H1 (cell line): ENCODE results near the gene PINK1. TPM values are rescaled to one million over a fixed set of nuclear protein-coding genes. Genes with fewer than 3 reads are reported as not detected.

Experiments used
- CTCF ChIA-PET: fragments of 300-600 bp; sonication (Branson Sonifier 250); formaldehyde crosslinking; loops from one replicate; lab custom pipeline; 2021; ENCODE audit not compliant: partially characterized antibody; lab: Charles Lee
- POLR2A ChIA-PET: fragments of 300-600 bp; sonication (Branson Sonifier 250); formaldehyde crosslinking; loops from one replicate; lab custom pipeline; 2021; ENCODE audit warnings: inconsistent platforms; ENCODE audit not compliant: partially characterized antibody; lab: Charles Lee
- DNase-seq, 2 experiments: peaks; one replicate each; pipeline versions ENCODE4 v3.0.0 to v3.0.0-alpha.2; 2010 to 2022; ENCODE audit warnings: low spot score in 2 of 2, low read depth in 1 of 2, mixed read lengths in 1 of 2
- FAIRE-seq: peaks from 2 replicates; lab custom pipeline; 2011; peaks lifted over from hg19 to GRCh38; lab: Jason Lieb, UNC
- H2AFZ ChIP-seq: 2 replicates; pipeline ENCODE4 v1.8.1; 2012; ENCODE audit warnings: low read length, inconsistent platforms
- H2AK5ac ChIP-seq: 2 replicates; pipeline ENCODE4 v1.6.1; 2013; ENCODE audit warnings: low read depth, low read length
- H2BK120ac ChIP-seq: replicated peaks from 2 replicates; pipeline ENCODE3; 2013; ENCODE audit warnings: low read depth, low read length, inconsistent platforms
- H2BK12ac ChIP-seq: 2 replicates; pipeline ENCODE4 v1.6.1; 2013; ENCODE audit warnings: low read depth, low read length
- H2BK15ac ChIP-seq: 2 replicates; pipeline ENCODE4 v1.6.1; 2013; ENCODE audit warnings: low read length
- H2BK20ac ChIP-seq: 2 replicates; pipeline ENCODE4 v1.6.1; 2013; ENCODE audit warnings: low read length
- H2BK5ac ChIP-seq: 2 replicates; pipeline ENCODE4 v1.6.1; 2013; ENCODE audit warnings: low read depth, low read length
- H3K14ac ChIP-seq: 2 replicates; pipeline ENCODE4 v1.6.1; 2013; ENCODE audit warnings: inconsistent platforms; ENCODE audit not compliant: insufficient read length
- H3K18ac ChIP-seq: 2 replicates; pipeline ENCODE4 v1.6.1; 2013; ENCODE audit warnings: low read length; ENCODE audit errors: extremely low read depth
- H3K23ac ChIP-seq: 2 replicates; pipeline ENCODE4 v1.6.1; 2013; ENCODE audit warnings: inconsistent platforms; ENCODE audit not compliant: insufficient read length
- H3K23me2 ChIP-seq: 2 replicates; pipeline ENCODE4 v1.6.1; 2013; ENCODE audit warnings: low read depth, low read length
- H3K27ac ChIP-seq: 2 replicates; pipeline ENCODE4 v1.6.1; 2011; ENCODE audit warnings: low read depth, low read length, inconsistent platforms
- H3K27me3 ChIP-seq, 4 experiments: replicated peaks in 1 of 4; 1 replicate in 1 of 4; 2 replicates in 3 of 4; pipeline versions ENCODE4 v1.6.1 to v1.8.1; 2011 to 2013; ENCODE audit warnings: low read length in 3 of 4, mild to moderate bottlenecking in 3 of 4, inconsistent platforms in 2 of 4, mixed read lengths in 2 of 4, moderate library complexity in 1 of 4; ENCODE audit not compliant: control insufficient read depth in 3 of 4, insufficient read depth in 3 of 4; ENCODE audit errors: extremely low read depth in 1 of 4
- H3K36me3 ChIP-seq, 4 experiments: 2 replicates each; pipeline versions ENCODE4 v1.6.1 to v1.8.1; 2011 to 2013; ENCODE audit warnings: mild to moderate bottlenecking in 4 of 4, low read length in 3 of 4, moderate library complexity in 2 of 4, control low read depth in 1 of 4, inconsistent platforms in 1 of 4; ENCODE audit not compliant: insufficient read depth in 4 of 4, control insufficient read depth in 2 of 4
- H3K4ac ChIP-seq: replicated peaks from 2 replicates; pipeline ENCODE3; 2013; ENCODE audit warnings: low read length, low read depth, mixed read lengths, inconsistent platforms; ENCODE audit not compliant: insufficient read length
- H3K4me1 ChIP-seq, 4 experiments: replicated peaks in 1 of 4; 1 replicate in 1 of 4; 2 replicates in 3 of 4; pipeline versions ENCODE4 v1.6.1 to v1.8.1; 2011 to 2013; ENCODE audit warnings: low read length in 3 of 4, inconsistent platforms in 2 of 4, mixed read lengths in 1 of 4; ENCODE audit not compliant: insufficient read depth in 4 of 4, control insufficient read depth in 3 of 4
- H3K4me2 ChIP-seq, 2 experiments: 2 replicates each; pipeline versions ENCODE4 v1.6.1 to v1.8.1; 2011 to 2013; ENCODE audit warnings: low read depth in 2 of 2, low read length in 2 of 2, control low read depth in 1 of 2, inconsistent platforms in 1 of 2, mild to moderate bottlenecking in 1 of 2; ENCODE audit not compliant: insufficient read depth in 1 of 2
- H3K4me3 ChIP-seq, 4 experiments: fragments of 200-600, 300-600 bp in 1 of 4; sonication (generic), shearing (Covaris generic), sonication (Bioruptor Twin) in 1 of 4; 2 replicates each; pipeline versions ENCODE4 v1.5.1 to v1.8.1; 2011 to 2016; ENCODE audit warnings: low read length in 4 of 4, low read depth in 3 of 4, control low read depth in 2 of 4, inconsistent platforms in 2 of 4, mild to moderate bottlenecking in 2 of 4, mixed read lengths in 1 of 4, moderate library complexity in 1 of 4; ENCODE audit not compliant: insufficient read depth in 2 of 4; ENCODE audit errors: extremely low read depth in 1 of 4
- H3K56ac ChIP-seq: replicated peaks from 2 replicates; pipeline ENCODE3; 2013; ENCODE audit warnings: low read depth, mild to moderate bottlenecking, mixed read lengths, low read length, inconsistent platforms; ENCODE audit not compliant: insufficient read length
- H3K79me1 ChIP-seq: 2 replicates; pipeline ENCODE4 v1.6.1; 2013; ENCODE audit warnings: low read depth, low read length, control low read depth
- H3K79me2 ChIP-seq, 2 experiments: 2 replicates each; pipeline versions ENCODE4 v1.6.1 to v1.8.1; 2012 to 2013; ENCODE audit warnings: low read length in 2 of 2, mild to moderate bottlenecking in 2 of 2, inconsistent platforms in 1 of 2; ENCODE audit not compliant: insufficient read depth in 2 of 2, control insufficient read depth in 1 of 2
- H3K9ac ChIP-seq, 4 experiments: replicated peaks in 1 of 4; 1 replicate in 1 of 4; 2 replicates in 3 of 4; pipeline versions ENCODE4 v1.6.1 to v1.8.1; 2011 to 2013; ENCODE audit warnings: low read depth in 3 of 4, low read length in 3 of 4, control low read depth in 2 of 4, mild to moderate bottlenecking in 2 of 4, moderate library complexity in 2 of 4, inconsistent platforms in 1 of 4; ENCODE audit errors: extremely low read depth in 1 of 4
- H3K9me3 ChIP-seq, 2 experiments: 2 replicates each; pipeline versions ENCODE4 v1.6.1 to v1.8.1; 2012 to 2013; ENCODE audit warnings: mild to moderate bottlenecking in 2 of 2, moderate library complexity in 2 of 2, control low read depth in 1 of 2, inconsistent platforms in 1 of 2, low read depth in 1 of 2, low read length in 1 of 2, mixed read lengths in 1 of 2; ENCODE audit not compliant: insufficient read depth in 2 of 2
- H4K20me1 ChIP-seq, 2 experiments: replicated peaks in 1 of 2; 2 replicates each; pipeline versions ENCODE3 to v1.8.1; 2011 to 2013; ENCODE audit warnings: inconsistent platforms in 2 of 2, low read length in 2 of 2, mild to moderate bottlenecking in 1 of 2; ENCODE audit not compliant: insufficient read depth in 2 of 2, control insufficient read depth in 1 of 2
- H4K5ac ChIP-seq: 2 replicates; pipeline ENCODE4 v1.6.1; 2013; ENCODE audit warnings: low read length, low read depth, mixed read lengths, inconsistent platforms; ENCODE audit not compliant: insufficient read length
- H4K8ac ChIP-seq: 2 replicates; pipeline ENCODE4 v1.8.0; 2013; ENCODE audit warnings: mild to moderate bottlenecking, moderate library complexity, low read length, inconsistent platforms; ENCODE audit not compliant: insufficient read depth; ENCODE audit errors: extremely low read depth
- H4K91ac ChIP-seq: replicated peaks from 2 replicates; pipeline ENCODE3; 2013; ENCODE audit warnings: low read length, mixed read lengths, inconsistent platforms; ENCODE audit not compliant: insufficient read length
- CBX8 ChIP-seq: fragments of 300-800, 300-1000 bp; sonication (generic); IDR thresholded peaks from 2 replicates; pipeline ENCODE4 v1.7.1; 2016; ENCODE audit warnings: low read depth, low read length, borderline replicate concordance
- YY1 ChIP-seq: IDR thresholded peaks from 2 replicates; pipeline ENCODE4 v1.6.1; 2011; ENCODE audit warnings: low read depth, mild to moderate bottlenecking, low read length
- WGBS, 2 experiments: shearing (Covaris generic) in 1 of 2; methylation state at CpG; one replicate each; pipeline versions ENCODE4 v1.1.6 to v1.1.7; 2013 to 2015; ENCODE audit warnings: low lambda C conversion rate in 2 of 2, mixed read lengths in 2 of 2, inconsistent platforms in 1 of 2, low coverage in 1 of 2, missing lambda C conversion rate in 1 of 2; ENCODE audit not compliant: insufficient replicate concordance in 2 of 2, insufficient coverage in 1 of 2, insufficient read length in 1 of 2; ENCODE audit errors: extremely low coverage in 1 of 2, missing lambda C conversion rate in 1 of 2; 5-methylcytosine and 5-hydroxymethylcytosine counted together
- polyA plus RNA-seq, 7 experiments: library from polyadenylated mRNA; depleted of rRNA in 3 of 7; stranded (reverse) in 5 of 7; unstranded in 2 of 7; fragments of >200 nt in 5 of 7; fragments of 200-250 nt in 2 of 7; gene quantifications; 1 replicate in 5 of 7; 2 replicates in 1 of 7; 4 replicates in 1 of 7; pipeline versions ENCODE4 v1.2.1 to v1.2.3, GENCODE V29; 2011 to 2013; ENCODE audit warnings: missing spikeins in 2 of 7, mixed read lengths in 2 of 7
- total RNA-seq: library from RNA; stranded (reverse); fragmentation: NEBNext Ultra II Directional; extraction: Animal tissue kit (Norgen Biotek cat#: 25700); gene quantifications from 2 replicates; pipeline ENCODE4 v1.2.1, GENCODE V29; 2021
- TF ChIP-seq, protein P1 (sequence below): IDR thresholded peaks from 2 replicates; pipeline ENCODE4 v1.6.1; 2011; ENCODE audit warnings: low read length, improper control_type of control experiment

PINK1 gene
- total and polyA plus RNA-seq, 2 of the 8 experiments (the other 6 are each of a cell fraction or from before 2014, with no cell fraction given) = 16.1 to 19.3 TPM

DNA sequence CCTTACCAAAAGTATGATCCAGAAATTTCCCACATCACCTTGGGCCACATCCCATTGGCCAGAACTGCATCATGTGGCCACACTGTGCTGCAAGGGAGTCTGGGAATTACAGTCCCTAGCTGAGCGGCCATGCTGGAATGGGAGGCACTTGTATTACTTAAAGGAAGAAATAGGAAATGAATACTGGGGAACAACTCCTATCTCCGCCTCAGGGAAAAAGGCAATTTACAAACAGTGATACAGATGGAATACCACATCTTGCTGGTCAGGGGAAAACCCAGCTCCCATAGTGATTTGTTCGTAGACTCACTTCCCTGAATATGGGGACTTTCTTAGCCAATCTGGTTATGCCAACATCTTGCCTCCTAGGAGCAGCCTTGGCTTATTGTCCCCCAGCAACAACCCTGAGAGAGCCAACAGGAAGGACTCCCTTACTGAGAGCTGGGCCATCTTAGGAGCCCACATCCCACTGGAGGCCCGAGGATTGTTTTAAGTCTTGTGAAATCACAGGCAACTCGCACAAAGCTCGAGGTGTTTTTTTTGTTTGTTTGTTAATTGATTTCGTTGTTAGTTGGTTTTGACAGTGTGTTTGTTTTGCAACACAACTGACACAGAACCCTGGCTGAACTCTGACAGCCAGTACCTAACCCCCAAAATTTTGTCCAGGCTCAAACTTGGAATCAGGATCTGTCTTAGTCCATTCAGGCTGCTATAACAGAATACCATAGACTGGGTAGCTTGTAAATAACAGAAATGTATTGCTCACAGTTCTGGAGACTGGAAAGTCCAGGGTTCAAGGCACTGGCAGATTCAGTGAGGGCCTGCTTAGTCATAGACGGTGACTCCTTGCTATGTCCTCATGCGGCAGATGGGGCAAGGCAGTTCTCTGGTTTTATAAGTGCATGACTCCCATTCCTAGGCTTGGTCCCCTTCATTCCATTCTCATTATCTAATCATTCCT is 29.5 kb upstream of the PINK1 start:
- H3K36me3 ChIP-seq = no peaks in the 10 kb centered on the region
- H3K56ac ChIP-seq = no peak overlapping the region
- ChIA-PET CTCF (interaction anchor here (0.6 to 1.0 kb wide), 2 partner anchors 11 to 28 kb away, joined by 3 read pairs; no protein-coding TSS in a partner anchor), POLR2A (no interaction called here)
- no peak overlapping the region for H2BK12ac ChIP-seq
- no peak overlapping the region for H3K4me2 ChIP-seq
- H3K23me2 ChIP-seq = no peaks in the 10 kb centered on the region; the same call in 1 of the 2 replicates
- H3K4ac ChIP-seq = no peak overlapping the region
- H3K27me3 ChIP-seq = no peaks in the 10 kb centered on the region
- H4K8ac ChIP-seq = peak overlapping the region; percentile 28; the same call in 1 of the 2 replicates
- H3K79me1 ChIP-seq = no peaks in the 10 kb centered on the region
- no peak overlapping the region for H2BK20ac ChIP-seq
- no peak overlapping the region for H4K5ac ChIP-seq
- H4K91ac ChIP-seq = no peak overlapping the region
- H3K23ac ChIP-seq = no peak overlapping the region
- 92% methylated on average over 9 of the region's 9 CpGs; no CpG with 5 or more reads in 1 of the 2 experiments for WGBS, 2 experiments
- no peaks in the 10 kb centered on the region for H3K4me1 ChIP-seq
- H2AFZ ChIP-seq = no peak overlapping the region
- no peaks in the 10 kb centered on the region for H3K79me2 ChIP-seq
- H2BK15ac ChIP-seq = 0 out of 2 replicates have a peak overlapping the region, but pooled peaks have one; percentile 12
- no peak overlapping the region for H3K18ac ChIP-seq
- H3K4me3 ChIP-seq = no peak overlapping the region
- FAIRE-seq = no peak
- no peak for DNase-seq
- no peak for TF ChIP-seq CBX8
- 0 out of 2 replicates have a peak, but pooled peaks have one; percentile 30 for TF ChIP-seq YY1
- TF ChIP-seq, protein P1, sequence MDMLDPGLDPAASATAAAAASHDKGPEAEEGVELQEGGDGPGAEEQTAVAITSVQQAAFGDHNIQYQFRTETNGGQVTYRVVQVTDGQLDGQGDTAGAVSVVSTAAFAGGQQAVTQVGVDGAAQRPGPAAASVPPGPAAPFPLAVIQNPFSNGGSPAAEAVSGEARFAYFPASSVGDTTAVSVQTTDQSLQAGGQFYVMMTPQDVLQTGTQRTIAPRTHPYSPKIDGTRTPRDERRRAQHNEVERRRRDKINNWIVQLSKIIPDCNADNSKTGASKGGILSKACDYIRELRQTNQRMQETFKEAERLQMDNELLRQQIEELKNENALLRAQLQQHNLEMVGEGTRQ = peak; percentile 42
- TF ChIP-seq, all 59 proteins: peak for 2
- Histone ChIP-seq H2BK5ac (no peak overlapping the region), H4K20me1 (no peaks in the 10 kb centered on the region), H2BK120ac (no peak overlapping the region), H3K9me3 (no peaks in the 10 kb centered on the region), H3K27ac (no peak overlapping the region), H3K9ac (no peak overlapping the region), H3K14ac (no peak overlapping the region), H2AK5ac (no peak overlapping the region)
